RWPE2 (cell line): ENCODE measurements around the gene DGKZ.

ENCODE experiments used
- ATAC-seq: fragments of 200-7000 bp; cut with Tn5 transposase; 3 replicates; pipeline ENCODE4 v1.9.1; 2021; ENCODE audit warnings: low read depth
- DNase-seq: peaks from one replicate; pipeline ENCODE4 v3.0.0-alpha.2; 2020; ENCODE audit warnings: low spot score
- H3K27ac ChIP-seq: fragments of 450-650 bp; 2 replicates; pipeline ENCODE4 v1.5.1; 2017; ENCODE audit warnings: mild to moderate bottlenecking; ENCODE audit not compliant: poor library complexity, severe bottlenecking
- H3K27me3 ChIP-seq: fragments of 250-450 bp; sonication (Bioruptor Pico); 2 replicates; pipeline ENCODE4 v1.5.1; 2021; ENCODE audit warnings: mild to moderate bottlenecking, moderate library complexity; ENCODE audit not compliant: insufficient read depth, poor library complexity, severe bottlenecking
- H3K36me3 ChIP-seq: fragments of 250-450 bp; sonication (Bioruptor Pico); 2 replicates; pipeline ENCODE4 v1.5.1; 2020; ENCODE audit warnings: low read depth, mild to moderate bottlenecking, moderate library complexity
- H3K4me1 ChIP-seq: fragments of 250-450 bp; sonication (Bioruptor Pico); 2 replicates; pipeline ENCODE4 v1.5.1; 2021; ENCODE audit warnings: mild to moderate bottlenecking, moderate library complexity; ENCODE audit not compliant: insufficient read depth, poor library complexity, severe bottlenecking
- H3K4me3 ChIP-seq: fragments of 250-450 bp; sonication (Bioruptor Pico); 2 replicates; pipeline ENCODE4 v1.5.1; 2021; ENCODE audit warnings: mild to moderate bottlenecking, moderate library complexity; ENCODE audit not compliant: severe bottlenecking
- H3K9me3 ChIP-seq: fragments of 250-450 bp; sonication (Bioruptor Pico); 2 replicates; pipeline ENCODE4 v1.5.1; 2021; ENCODE audit warnings: mild to moderate bottlenecking, moderate library complexity; ENCODE audit not compliant: severe bottlenecking
- TF ChIP-seq, protein P1 (sequence below): fragments of 450-650 bp; IDR thresholded peaks from one replicate; pipeline ENCODE4 v1.5.1; 2017; ENCODE audit warnings: mild to moderate bottlenecking, moderate library complexity; ENCODE audit not compliant: poor library complexity, severe bottlenecking

The DGKZ gene

DNA sequence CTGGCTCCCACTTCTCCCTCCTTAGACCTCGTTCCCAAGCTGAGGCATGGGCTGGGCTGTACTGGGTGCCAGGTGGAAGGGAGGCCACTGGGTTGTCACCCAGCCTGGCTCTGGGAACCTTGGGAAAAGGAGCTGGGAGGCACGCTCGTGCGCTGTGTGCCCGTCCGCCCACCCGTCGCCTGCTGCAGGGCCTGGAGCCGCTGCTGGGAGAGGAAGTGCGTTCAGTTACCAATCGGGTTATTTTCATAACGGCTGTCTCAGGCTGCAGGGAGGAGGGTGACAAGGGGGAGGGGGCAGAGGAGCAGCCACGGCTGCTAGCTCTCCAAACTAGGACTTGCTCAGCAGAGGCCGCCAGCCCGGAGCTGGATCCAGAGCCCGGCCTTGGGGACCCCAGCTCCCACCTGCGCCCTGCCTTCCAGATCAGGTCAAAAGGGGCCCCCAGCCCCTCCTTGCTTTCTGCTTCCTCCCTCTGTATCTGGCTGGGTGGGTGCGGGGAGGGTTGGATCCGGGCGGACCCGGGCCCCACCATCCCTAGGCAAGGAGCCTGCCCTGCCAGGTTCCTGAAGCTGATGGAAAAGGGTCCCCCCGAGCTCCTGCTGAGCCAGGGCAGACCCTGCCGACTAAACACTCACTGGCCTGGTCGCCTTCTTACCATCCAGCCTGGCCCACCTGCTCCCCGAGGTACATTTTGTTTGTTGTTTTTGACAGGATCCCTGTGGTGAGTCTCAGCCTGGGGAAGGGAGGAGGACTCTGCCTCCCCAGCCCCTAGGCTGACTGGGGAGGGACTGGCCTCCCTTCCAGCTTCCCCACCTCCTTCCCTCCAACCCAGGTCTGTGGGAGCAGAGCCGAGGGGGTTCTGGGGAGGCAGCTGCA lies 14.3 kb downstream of the DGKZ start:
- Histone ChIP-seq H3K36me3 (no peaks in the 10 kb centered on the region), H3K27ac (peak overlapping the region; percentile 59), H3K27me3 (no peaks in the 10 kb centered on the region), H3K9me3 (no peaks in the 10 kb centered on the region), H3K4me3 (no peak overlapping the region), H3K4me1 (peaks cover 29% of the 10 kb centered on the region)
- no peak for DNase-seq
- TF ChIP-seq, protein P1, sequence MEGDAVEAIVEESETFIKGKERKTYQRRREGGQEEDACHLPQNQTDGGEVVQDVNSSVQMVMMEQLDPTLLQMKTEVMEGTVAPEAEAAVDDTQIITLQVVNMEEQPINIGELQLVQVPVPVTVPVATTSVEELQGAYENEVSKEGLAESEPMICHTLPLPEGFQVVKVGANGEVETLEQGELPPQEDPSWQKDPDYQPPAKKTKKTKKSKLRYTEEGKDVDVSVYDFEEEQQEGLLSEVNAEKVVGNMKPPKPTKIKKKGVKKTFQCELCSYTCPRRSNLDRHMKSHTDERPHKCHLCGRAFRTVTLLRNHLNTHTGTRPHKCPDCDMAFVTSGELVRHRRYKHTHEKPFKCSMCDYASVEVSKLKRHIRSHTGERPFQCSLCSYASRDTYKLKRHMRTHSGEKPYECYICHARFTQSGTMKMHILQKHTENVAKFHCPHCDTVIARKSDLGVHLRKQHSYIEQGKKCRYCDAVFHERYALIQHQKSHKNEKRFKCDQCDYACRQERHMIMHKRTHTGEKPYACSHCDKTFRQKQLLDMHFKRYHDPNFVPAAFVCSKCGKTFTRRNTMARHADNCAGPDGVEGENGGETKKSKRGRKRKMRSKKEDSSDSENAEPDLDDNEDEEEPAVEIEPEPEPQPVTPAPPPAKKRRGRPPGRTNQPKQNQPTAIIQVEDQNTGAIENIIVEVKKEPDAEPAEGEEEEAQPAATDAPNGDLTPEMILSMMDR, result no peak
- no peak for ATAC-seq

DNA sequence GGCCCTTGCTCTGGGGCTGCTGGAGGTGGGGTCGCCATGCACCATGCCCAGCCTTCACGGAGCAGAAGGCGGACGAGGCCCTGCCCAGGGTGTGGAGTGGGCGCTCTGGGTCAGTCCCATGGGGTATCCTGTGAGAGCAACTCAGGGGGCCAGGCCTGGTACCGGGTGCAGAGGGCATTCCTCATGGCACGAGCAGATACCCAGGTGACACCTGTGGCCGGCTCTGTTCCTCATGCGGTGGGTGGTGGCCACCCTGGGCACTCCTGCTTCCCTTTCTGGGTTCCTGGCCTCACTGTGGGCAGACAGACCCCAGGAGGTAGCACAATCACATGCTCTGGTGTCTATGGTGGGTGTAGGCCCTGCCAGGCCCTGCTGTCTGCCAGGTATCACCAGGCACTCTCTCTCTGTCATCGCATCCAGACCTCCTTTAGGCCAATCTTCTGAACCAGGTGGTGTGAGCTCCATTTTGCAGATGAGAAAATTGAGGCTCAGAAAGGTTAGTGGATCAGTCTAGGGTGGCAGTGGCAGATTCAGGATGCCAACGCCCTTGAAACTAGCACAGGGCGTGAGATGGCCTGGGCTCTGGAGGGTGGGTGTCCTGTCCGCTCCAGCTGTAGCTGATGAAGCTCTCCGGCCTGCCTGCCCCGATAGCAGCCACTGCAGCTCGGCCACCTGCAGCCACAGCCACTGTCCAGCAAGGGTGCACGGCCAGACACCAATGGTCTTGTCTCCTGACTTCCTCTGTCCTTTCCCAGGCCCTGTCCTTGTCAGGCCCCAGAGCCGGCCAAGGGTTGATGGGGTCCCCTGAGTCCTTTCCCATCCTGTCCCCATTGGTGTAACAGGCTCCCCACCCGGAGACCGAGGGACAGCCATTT lies 15.1 kb downstream of the DGKZ start:
- TF ChIP-seq, protein P1, result no peak

DNA sequence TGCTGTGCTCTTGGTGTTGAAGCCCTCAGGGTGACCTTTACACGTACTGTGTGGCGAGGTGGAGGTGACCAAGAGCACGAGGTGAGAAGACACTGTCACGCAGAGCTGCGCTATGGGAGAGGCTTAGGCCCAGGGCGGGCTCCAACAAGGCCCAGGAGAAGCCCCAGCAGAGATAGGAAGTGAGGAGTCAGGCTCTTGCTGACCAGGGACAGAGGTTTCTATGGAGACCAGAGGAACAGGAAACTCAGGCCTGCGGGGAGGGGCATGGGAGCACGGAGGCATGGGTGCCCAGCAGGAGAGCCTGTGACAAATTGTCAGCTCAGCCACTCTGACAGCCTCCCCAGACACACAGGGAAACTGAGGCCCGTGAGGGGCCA lies 15.8 kb downstream of the DGKZ start:
- DNase-seq (no peak), ATAC-seq (peak; percentile 76)
- TF ChIP-seq, protein P1, result no peak
- no peaks in the 10 kb centered on the region for H3K9me3 ChIP-seq
- peak overlapping the region; percentile 59 for H3K27ac ChIP-seq
- H3K4me3 ChIP-seq, result no peak overlapping the region
- H3K4me1 ChIP-seq, result peaks cover 16% of the 10 kb centered on the region
- H3K36me3 ChIP-seq, result 0 out of 2 replicates have a peak, but pooled peaks cover 4% of the 10 kb centered on the region
- H3K27me3 ChIP-seq, result no peaks in the 10 kb centered on the region

More for the DNA sequence above, 15.1 kb downstream of the DGKZ start:
- DNase-seq, result no peak
- Histone ChIP-seq H3K4me1 (peaks cover 20% of the 10 kb centered on the region), H3K9me3 (no peaks in the 10 kb centered on the region), H3K27me3 (no peaks in the 10 kb centered on the region), H3K36me3 (no peaks in the 10 kb centered on the region), H3K27ac (peak overlapping the region; percentile 59), H3K4me3 (no peak overlapping the region)
- no peak for ATAC-seq

DNA sequence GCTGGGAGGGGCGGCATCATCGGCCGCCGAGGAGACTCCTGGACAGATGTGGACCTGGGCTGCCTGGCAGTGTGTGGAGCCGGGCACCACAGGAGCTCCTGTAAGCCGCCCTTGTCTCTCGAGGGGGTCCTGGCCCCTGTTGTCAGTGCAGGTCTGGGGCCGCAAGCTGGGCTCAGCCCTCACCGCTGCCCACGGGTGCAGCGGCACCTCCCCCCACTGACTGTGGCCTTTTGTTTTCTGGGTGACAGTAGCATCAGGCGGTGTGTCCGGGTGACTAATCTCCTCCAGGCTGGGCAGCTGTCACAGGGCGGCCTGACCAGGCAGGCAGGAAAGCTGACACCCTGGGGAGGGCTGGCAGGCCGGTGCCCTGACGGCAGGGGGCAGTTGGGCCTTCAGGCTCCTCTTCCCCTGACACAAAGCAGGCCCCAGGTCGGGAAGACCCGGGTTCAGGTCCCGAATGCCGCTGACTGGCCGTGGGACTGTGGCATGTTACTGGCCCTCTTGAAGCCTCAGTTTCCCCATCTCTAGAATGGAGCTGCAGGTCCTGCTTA lies 16.3 kb downstream of the DGKZ start:
- no peak overlapping the region for H3K4me3 ChIP-seq
- no peaks in the 10 kb centered on the region for H3K27me3 ChIP-seq
- TF ChIP-seq, protein P1, result no peak
- no peak for DNase-seq
- H3K9me3 ChIP-seq, result no peaks in the 10 kb centered on the region
- peak; percentile 69 for ATAC-seq
- H3K4me1 ChIP-seq, result peaks cover 16% of the 10 kb centered on the region
- peak overlapping the region; percentile 59 for H3K27ac ChIP-seq
- H3K36me3 ChIP-seq, result peaks cover 9% of the 10 kb centered on the region; the same call in 1 of the 2 replicates
